Neural crest cell (in vitro differentiated cells): ENCODE data around the gene BOLL. TPM values are rescaled to one million over a fixed set of nuclear protein-coding genes. Genes with fewer than 3 reads are reported as not detected.
"Not testable (repeated sequence)": the region's sequence is repeated elsewhere in the genome, so short reads cannot be mapped to it uniquely, and the experiment has no call there.

ENCODE experiments used
- DNase-seq: peaks from one replicate; pipeline ENCODE4 v3.0.0; 2021; ENCODE audit warnings: low read depth, mixed read lengths, low spot score
- H3K27ac Mint-ChIP-seq: one replicate; pipeline ENCODE4 v1.8.0; 2021; ENCODE audit warnings: mild to moderate bottlenecking, mixed read lengths; ENCODE audit not compliant: unreplicated experiment
- H3K27me3 Mint-ChIP-seq: 2 replicates; pipeline ENCODE4 v1.8.0; 2021; ENCODE audit warnings: low read depth, mild to moderate bottlenecking, mixed read lengths
- H3K36me3 Mint-ChIP-seq: 2 replicates; pipeline ENCODE4 v1.8.0; 2021; ENCODE audit warnings: low read depth, mild to moderate bottlenecking, mixed read lengths
- H3K4me1 Mint-ChIP-seq: 2 replicates; pipeline ENCODE4 v1.8.0; 2021; ENCODE audit warnings: mixed read lengths
- H3K4me3 Mint-ChIP-seq: one replicate; pipeline ENCODE4 v1.8.0; 2021; ENCODE audit warnings: mild to moderate bottlenecking, mixed read lengths
- H3K9me3 Mint-ChIP-seq: 2 replicates; pipeline ENCODE4 v1.8.0; 2021; ENCODE audit warnings: mixed read lengths
- total RNA-seq: library from RNA; stranded (reverse); gene quantifications from 2 replicates; pipeline ENCODE4 v1.2.1, GENCODE V29; 2021
- TF ChIP-seq, protein P1 (sequence below): fragments of 200-600 bp; sonication (generic); conservative IDR thresholded peaks from 2 replicates; pipeline ENCODE4 v1.5.0; 2021; ENCODE audit warnings: antibody characterized with exemption, mild to moderate bottlenecking

Gene BOLL
- total RNA-seq, 1 donor from 2014 or later = not detected

DNA sequence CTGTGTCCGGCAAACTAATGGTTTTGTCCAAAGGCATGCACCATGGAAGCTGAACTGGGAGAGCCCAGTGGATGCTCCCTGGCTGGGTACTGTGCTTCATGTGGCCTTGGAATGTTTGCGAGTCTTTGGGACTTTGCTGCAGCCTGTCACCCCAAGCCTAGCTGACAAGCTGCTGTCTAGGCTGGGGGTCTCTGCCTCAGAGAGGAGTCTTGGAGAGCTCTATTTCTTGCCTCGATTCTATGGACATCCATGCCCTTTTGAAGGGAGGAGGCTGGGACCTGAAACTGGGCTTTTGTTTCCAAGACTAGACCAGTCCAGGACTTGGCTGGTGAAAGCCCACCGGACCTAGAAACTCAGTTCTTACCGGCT, 78.3 kb downstream of the BOLL start:
- no peaks in the 10 kb centered on the region for H3K9me3 Mint-ChIP-seq
- DNase-seq = no peak
- H3K27me3 Mint-ChIP-seq = no peaks in the 10 kb centered on the region
- H3K4me1 Mint-ChIP-seq = peaks cover 44% of the 10 kb centered on the region
- H3K36me3 Mint-ChIP-seq = peaks cover 13% of the 10 kb centered on the region
- H3K4me3 Mint-ChIP-seq = peak overlapping the region; percentile 95
- H3K27ac Mint-ChIP-seq = no peak overlapping the region
- TF ChIP-seq, protein P1, sequence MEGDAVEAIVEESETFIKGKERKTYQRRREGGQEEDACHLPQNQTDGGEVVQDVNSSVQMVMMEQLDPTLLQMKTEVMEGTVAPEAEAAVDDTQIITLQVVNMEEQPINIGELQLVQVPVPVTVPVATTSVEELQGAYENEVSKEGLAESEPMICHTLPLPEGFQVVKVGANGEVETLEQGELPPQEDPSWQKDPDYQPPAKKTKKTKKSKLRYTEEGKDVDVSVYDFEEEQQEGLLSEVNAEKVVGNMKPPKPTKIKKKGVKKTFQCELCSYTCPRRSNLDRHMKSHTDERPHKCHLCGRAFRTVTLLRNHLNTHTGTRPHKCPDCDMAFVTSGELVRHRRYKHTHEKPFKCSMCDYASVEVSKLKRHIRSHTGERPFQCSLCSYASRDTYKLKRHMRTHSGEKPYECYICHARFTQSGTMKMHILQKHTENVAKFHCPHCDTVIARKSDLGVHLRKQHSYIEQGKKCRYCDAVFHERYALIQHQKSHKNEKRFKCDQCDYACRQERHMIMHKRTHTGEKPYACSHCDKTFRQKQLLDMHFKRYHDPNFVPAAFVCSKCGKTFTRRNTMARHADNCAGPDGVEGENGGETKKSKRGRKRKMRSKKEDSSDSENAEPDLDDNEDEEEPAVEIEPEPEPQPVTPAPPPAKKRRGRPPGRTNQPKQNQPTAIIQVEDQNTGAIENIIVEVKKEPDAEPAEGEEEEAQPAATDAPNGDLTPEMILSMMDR = no peak

GRCh38 chr2:197705912-197706838, 78.9 kb downstream of the BOLL start:
- Mint-ChIP-seq H3K4me1 (peaks cover 44% of the 10 kb centered on the region), H3K4me3 (peak overlapping the region; percentile 95), H3K27me3 (no peaks in the 10 kb centered on the region), H3K9me3 (no peaks in the 10 kb centered on the region), H3K27ac (peak overlapping the region; percentile 51), H3K36me3 (peaks cover 13% of the 10 kb centered on the region)
- peak; percentile 23 for DNase-seq
- TF ChIP-seq, protein P1 = no peak

GRCh38 chr2:197705121-197705911, 79.8 kb downstream of the BOLL start, which contains the start of gene MARS2:
TSS of gene MARS2 (plus strand) at chr2:197705369. CDS start at chr2:197705406, 37 bp downstream.
- DNase-seq = peak; percentile 84
- TF ChIP-seq, protein P1 = no peak
- peak within 1 kb of the TSS; percentile 95 for H3K4me3 Mint-ChIP-seq
- H3K36me3 Mint-ChIP-seq = peaks cover 13% of the 10 kb centered on the region
- H3K4me1 Mint-ChIP-seq = peaks cover 44% of the 10 kb centered on the region
- H3K27me3 Mint-ChIP-seq = no peaks in the 10 kb centered on the region
- H3K9me3 Mint-ChIP-seq = no peaks in the 10 kb centered on the region
- H3K27ac Mint-ChIP-seq = peak within 1 kb of the TSS; percentile 93

DNA sequence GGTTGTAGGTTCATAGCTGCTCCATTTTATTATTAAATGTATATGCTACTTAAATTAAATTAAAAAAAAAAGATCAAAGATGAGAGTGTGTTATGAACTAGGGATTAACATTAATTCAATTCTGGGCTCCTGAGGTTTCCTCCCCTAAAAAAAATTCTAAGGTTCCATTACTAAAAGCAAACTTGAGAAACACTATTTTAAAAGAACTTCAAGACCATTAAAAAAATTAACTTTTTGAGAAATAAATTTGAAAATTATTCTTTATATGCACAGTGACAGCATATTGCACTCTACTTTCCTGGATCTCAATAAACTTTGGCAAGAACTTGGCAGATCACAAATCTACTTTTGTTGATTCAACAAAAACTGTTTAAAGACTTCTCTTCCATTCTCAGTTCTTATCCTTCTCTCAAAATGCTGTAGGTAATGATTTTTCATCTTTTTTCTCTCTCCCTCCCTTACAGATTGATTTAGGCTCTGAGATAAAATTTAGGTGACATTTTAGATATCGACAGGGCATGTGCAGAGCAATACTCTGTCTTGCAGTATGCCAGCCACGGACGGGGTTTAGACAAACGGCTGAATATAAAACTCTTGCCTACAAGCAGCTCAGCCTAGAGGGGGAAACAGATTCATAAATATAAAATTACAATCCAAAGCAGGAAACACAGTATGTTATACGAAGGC, 80.5 kb downstream of the BOLL start:
- H3K4me3 Mint-ChIP-seq = peak overlapping the region; percentile 92
- peak overlapping the region; percentile 93 for H3K27ac Mint-ChIP-seq
- no peaks in the 10 kb centered on the region for H3K27me3 Mint-ChIP-seq
- H3K36me3 Mint-ChIP-seq = peaks cover 7% of the 10 kb centered on the region
- no peak for DNase-seq
- TF ChIP-seq, protein P1 = no peak
- peaks cover 38% of the 10 kb centered on the region for H3K4me1 Mint-ChIP-seq
- H3K9me3 Mint-ChIP-seq = no peaks in the 10 kb centered on the region

DNA sequence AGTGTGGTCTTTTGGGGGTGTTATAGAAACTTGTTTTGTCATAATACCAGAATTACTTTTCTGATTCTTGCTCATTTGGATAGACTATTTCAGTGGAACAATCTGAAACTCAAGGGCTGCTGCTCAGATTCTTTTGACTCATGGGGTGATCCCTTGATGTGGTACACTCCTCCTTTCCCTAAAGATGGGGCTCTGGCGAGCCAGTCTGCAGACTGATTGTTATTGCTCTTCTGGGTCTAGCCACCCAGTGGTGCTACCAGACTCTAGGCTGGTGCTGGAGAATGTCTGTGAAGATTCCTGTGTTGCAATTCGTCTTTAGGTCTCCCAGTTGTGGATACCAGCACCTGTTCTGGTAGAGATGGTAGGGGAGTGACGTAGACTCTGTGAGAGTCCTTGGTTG, 84.2 kb downstream of the BOLL start:
- Mint-ChIP-seq H3K4me3 (no peak overlapping the region), H3K36me3 (peaks cover 7% of the 10 kb centered on the region), H3K9me3 (peaks cover 3% of the 10 kb centered on the region), H3K4me1 (peaks cover 9% of the 10 kb centered on the region), H3K27ac (no peak overlapping the region), H3K27me3 (no peaks in the 10 kb centered on the region)
- DNase-seq = no peak
- TF ChIP-seq, protein P1 = no peak

GRCh38 chr2:197699724-197700123, 85.4 kb downstream of the BOLL start:
- H3K4me3 Mint-ChIP-seq, H3K27ac Mint-ChIP-seq, H3K27me3 Mint-ChIP-seq, H3K4me1 Mint-ChIP-seq, H3K36me3 Mint-ChIP-seq, DNase-seq, H3K9me3 Mint-ChIP-seq: not testable (repeated sequence)

DNA sequence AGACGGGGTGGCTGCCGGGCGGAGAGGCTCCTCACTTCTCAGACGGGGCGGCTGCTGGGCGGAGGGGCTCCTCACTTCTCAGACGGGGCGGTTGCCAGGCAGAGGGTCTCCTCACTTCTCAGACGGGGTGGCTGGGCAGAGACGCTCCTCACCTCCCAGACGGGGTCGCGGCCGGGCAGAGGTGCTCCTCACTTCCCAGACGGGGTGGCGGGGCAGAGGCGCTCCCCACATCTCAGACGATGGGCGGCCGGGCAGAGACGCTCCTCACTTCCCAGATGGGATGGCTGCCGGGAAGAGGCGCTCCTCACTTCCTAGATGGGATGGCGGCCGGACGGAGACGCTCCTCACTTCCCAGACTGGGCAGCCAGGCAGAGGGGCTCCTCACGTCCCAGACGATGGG, 88.5 kb downstream of the BOLL start:
- H3K27ac Mint-ChIP-seq, H3K9me3 Mint-ChIP-seq, H3K27me3 Mint-ChIP-seq, H3K4me1 Mint-ChIP-seq, DNase-seq, H3K4me3 Mint-ChIP-seq: not testable (repeated sequence)
- H3K36me3 Mint-ChIP-seq = peaks cover 14% of the 10 kb centered on the region

- DNase-seq, H3K4me1 Mint-ChIP-seq, H3K9me3 Mint-ChIP-seq, H3K4me3 Mint-ChIP-seq, H3K27ac Mint-ChIP-seq, H3K27me3 Mint-ChIP-seq: not testable (repeated sequence)
- peaks cover 14% of the 10 kb centered on the region for H3K36me3 Mint-ChIP-seq
Observed at GRCh38 chr2:197695971-197696370, 89.1 kb downstream of the BOLL start.
